Fibroblast of lung (primary cell): ENCODE measurements around the gene RNF123. TPM values are rescaled to one million over a fixed set of nuclear protein-coding genes. Genes with fewer than 3 reads are reported as not detected.

Source experiments
- DNase-seq, 2 donors: peaks; one replicate each; pipeline versions ENCODE4 v3.0.0 to v3.0.0-alpha.2; 2010; ENCODE audit warnings: low read depth in 2 of 2
- H2AFZ ChIP-seq: 2 replicates; pipeline ENCODE4 v1.5.1; 2012; ENCODE audit warnings: low read length, control low read depth, inconsistent platforms
- H3K27ac ChIP-seq: 2 replicates; pipeline ENCODE4 v1.5.1; 2011; ENCODE audit warnings: low read length, control low read depth; ENCODE audit not compliant: insufficient read depth
- H3K27me3 ChIP-seq: 2 replicates; pipeline ENCODE4 v1.5.1; 2011; ENCODE audit warnings: mild to moderate bottlenecking, low read length; ENCODE audit not compliant: control insufficient read depth, insufficient read depth
- H3K36me3 ChIP-seq: 2 replicates; pipeline ENCODE4 v1.5.1; 2011; ENCODE audit warnings: low read length; ENCODE audit not compliant: control insufficient read depth, insufficient read depth
- H3K4me1 ChIP-seq: 2 replicates; pipeline ENCODE4 v1.5.1; 2011; ENCODE audit warnings: low read length; ENCODE audit not compliant: control insufficient read depth, insufficient read depth; ENCODE audit errors: extremely low read depth
- H3K4me2 ChIP-seq: 2 replicates; pipeline ENCODE4 v1.5.1; 2011; ENCODE audit warnings: low read length, control low read depth; ENCODE audit not compliant: insufficient read depth; ENCODE audit errors: extremely low read depth
- H3K4me3 ChIP-seq, 4 experiments: fragments of 200-600 bp in 1 of 4; sonication (generic) in 1 of 4; replicated peaks in 1 of 4; 2 replicates each; pipeline ENCODE4 v1.5.1; 2011 to 2016; ENCODE audit warnings: low read length in 4 of 4, low read depth in 3 of 4, mild to moderate bottlenecking in 3 of 4, control low read depth in 2 of 4, inconsistent platforms in 1 of 4, mixed read lengths in 1 of 4; ENCODE audit not compliant: insufficient read depth in 1 of 4; ENCODE audit errors: control extremely low read depth in 1 of 4
- H3K79me2 ChIP-seq: 2 replicates; pipeline ENCODE4 v1.5.1; 2012; ENCODE audit warnings: mild to moderate bottlenecking, low read length, inconsistent platforms; ENCODE audit not compliant: control insufficient read depth, insufficient read depth
- H3K9ac ChIP-seq: 2 replicates; pipeline ENCODE4 v1.5.1; 2011; ENCODE audit warnings: mild to moderate bottlenecking, low read length, control low read depth; ENCODE audit not compliant: insufficient read depth
- H3K9me3 ChIP-seq: 2 replicates; pipeline ENCODE4 v1.5.1; 2012; ENCODE audit warnings: low read depth, low read length; ENCODE audit not compliant: control insufficient read depth, insufficient read depth
- H4K20me1 ChIP-seq: 2 replicates; pipeline ENCODE4 v1.5.1; 2011; ENCODE audit warnings: low read length; ENCODE audit not compliant: control insufficient read depth, insufficient read depth; ENCODE audit errors: extremely low read depth
- CTCF ChIP-seq, 2 donors: IDR thresholded peaks in 1 of 2; conservative IDR thresholded peaks in 1 of 2; 1 replicate in 1 of 2; 2 replicates in 1 of 2; pipeline ENCODE4 v1.5.1; 2011 to 2012; ENCODE audit warnings: low read length in 2 of 2, control low read depth in 1 of 2, inconsistent platforms in 1 of 2, low read depth in 1 of 2, mild to moderate bottlenecking in 1 of 2
- EZH2 ChIP-seq: IDR thresholded peaks from 2 replicates; pipeline ENCODE4 v1.5.1; 2012; ENCODE audit warnings: low read length, control low read depth, mild to moderate bottlenecking; ENCODE audit errors: missing control alignments
- polyA plus RNA-seq, 2 donors: library from polyadenylated mRNA; depleted of rRNA in 1 of 2; stranded (reverse) in 1 of 2; unstranded in 1 of 2; fragments of >200 nt; gene quantifications; 2 replicates each; pipeline ENCODE4 v1.2.1, GENCODE V29; 2011 to 2012; ENCODE audit warnings: missing spikeins in 1 of 2
- total RNA-seq: library from RNA; depleted of rRNA; stranded (reverse); fragments of >200 nt; gene quantifications from 2 replicates; pipeline ENCODE4 v1.2.1, GENCODE V29; 2014

The RNF123 gene
- total and polyA plus RNA-seq, 2 donors (not counting 1 experiment from before 2014, with no cell fraction given), result 16.5 to 27.1 TPM

DNA sequence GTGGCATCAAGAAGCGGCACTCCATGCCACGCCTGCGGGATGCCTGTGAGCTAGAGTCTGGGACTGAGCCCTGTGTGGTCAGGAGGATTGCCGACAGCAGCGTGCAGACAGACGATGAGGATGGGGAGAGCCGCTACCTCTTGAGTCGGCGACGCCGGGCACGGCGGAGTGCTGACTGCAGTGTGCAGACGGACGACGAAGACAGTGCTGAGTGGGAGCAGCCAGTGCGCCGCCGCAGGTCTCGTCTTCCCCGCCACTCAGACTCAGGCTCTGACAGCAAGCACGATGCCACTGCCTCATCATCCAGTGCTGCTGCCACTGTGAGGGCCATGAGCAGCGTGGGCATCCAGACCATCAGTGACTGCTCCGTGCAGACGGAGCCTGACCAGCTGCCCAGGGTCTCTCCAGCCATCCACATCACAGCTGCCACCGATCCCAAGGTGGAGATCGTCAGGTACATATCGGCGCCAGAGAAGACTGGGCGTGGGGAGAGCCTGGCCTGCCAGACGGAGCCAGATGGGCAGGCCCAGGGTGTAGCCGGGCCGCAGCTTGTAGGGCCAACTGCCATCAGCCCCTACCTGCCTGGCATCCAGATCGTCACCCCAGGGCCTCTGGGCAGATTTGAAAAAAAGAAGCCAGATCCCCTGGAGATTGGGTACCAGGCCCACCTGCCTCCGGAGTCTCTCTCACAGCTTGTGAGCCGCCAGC is 32.0 kb upstream of the RNF123 start:
- Histone ChIP-seq H3K27me3 (no peaks in the 10 kb centered on the region), H3K9me3 (no peaks in the 10 kb centered on the region)

GRCh38 chr3:49658711-49659110 is 30.6 kb upstream of the RNF123 start:
- H2AFZ ChIP-seq, result no peak overlapping the region
- H3K27me3 ChIP-seq, result peaks cover 2% of the 10 kb centered on the region
- no peaks in the 10 kb centered on the region for H3K36me3 ChIP-seq
- no peaks in the 10 kb centered on the region for H4K20me1 ChIP-seq
- no peak overlapping the region for H3K4me3 ChIP-seq
- H3K79me2 ChIP-seq, result no peaks in the 10 kb centered on the region
- H3K4me1 ChIP-seq, result no peaks in the 10 kb centered on the region
- TF ChIP-seq EZH2 (no peak), CTCF (conservative IDR thresholded peaks at IDR 0.05 in 1 of 2, IDR thresholded peaks at IDR 0.05 in 1 of 2; ENCODE audit: low read depth in 1 of 2, low read length in 2 of 2) (no peak)
- no peak for DNase-seq
- no peaks in the 10 kb centered on the region for H3K9me3 ChIP-seq
- no peak overlapping the region for H3K4me2 ChIP-seq
- no peak overlapping the region for H3K9ac ChIP-seq
- no peak overlapping the region for H3K27ac ChIP-seq

More for the DNA sequence above, 32.0 kb upstream of the RNF123 start:
- no peak for DNase-seq
- Histone ChIP-seq H3K4me3 (no peak overlapping the region), H2AFZ (no peak overlapping the region), H4K20me1 (no peaks in the 10 kb centered on the region), H3K27ac (no peak overlapping the region), H3K4me1 (no peaks in the 10 kb centered on the region), H3K4me2 (no peak overlapping the region), H3K36me3 (no peaks in the 10 kb centered on the region), H3K9ac (no peak overlapping the region), H3K79me2 (no peaks in the 10 kb centered on the region)
- TF ChIP-seq CTCF (conservative IDR thresholded peaks at IDR 0.05 in 1 of 2, IDR thresholded peaks at IDR 0.05 in 1 of 2; ENCODE audit: low read depth in 1 of 2, low read length in 2 of 2), result no peak
- TF ChIP-seq EZH2, result no peak

GRCh38 chr3:49659756-49660155 is 29.6 kb upstream of the RNF123 start:
- no peak overlapping the region for H3K4me2 ChIP-seq
- no peak overlapping the region for H2AFZ ChIP-seq
- no peak overlapping the region for H3K27ac ChIP-seq
- peaks cover 2% of the 10 kb centered on the region for H3K27me3 ChIP-seq
- no peaks in the 10 kb centered on the region for H4K20me1 ChIP-seq
- no peak for DNase-seq
- no peaks in the 10 kb centered on the region for H3K9me3 ChIP-seq
- H3K9ac ChIP-seq, result no peak overlapping the region
- TF ChIP-seq CTCF (conservative IDR thresholded peaks at IDR 0.05 in 1 of 2, IDR thresholded peaks at IDR 0.05 in 1 of 2; ENCODE audit: low read depth in 1 of 2, low read length in 2 of 2) (no peak), EZH2 (no peak)
- H3K36me3 ChIP-seq, result no peaks in the 10 kb centered on the region
- H3K4me1 ChIP-seq, result no peaks in the 10 kb centered on the region
- H3K79me2 ChIP-seq, result no peaks in the 10 kb centered on the region
- no peak overlapping the region for H3K4me3 ChIP-seq
